HT1080 (cell line): ENCODE results near the gene LRRC4C. TPM values are rescaled to one million over a fixed set of nuclear protein-coding genes. Genes with fewer than 3 reads are reported as not detected.
A peak's percentile ranks its signal among the peaks of the same experiment; 100 is the strongest.

Experiments
- DNase-seq: peaks from one replicate; pipeline ENCODE4 v3.0.0-alpha.2; 2015; ENCODE audit warnings: low read depth
- polyA plus RNA-seq, 2 experiments: library from polyadenylated mRNA; depleted of rRNA; stranded (reverse); fragments of >200 nt; gene quantifications; 2 replicates each; pipeline ENCODE4 v1.2.3, GENCODE V29; 2015
- total RNA-seq: library from RNA; depleted of rRNA; stranded (reverse); fragments of >200 nt; shearing (Covaris generic); gene quantifications from 2 replicates; pipeline ENCODE4 v1.2.3, GENCODE V29; 2014; rRNA removed

LRRC4C gene
- not detected in 2 replicates for total RNA-seq
- 0.05 TPM in 1 of 2 replicates, not detected in the other for polyA plus RNA-seq (2015; cell fraction: cytosol; rRNA removed)
- not detected in 2 replicates for polyA plus RNA-seq (2015; cell fraction: nucleus; rRNA removed)

GRCh38 chr11:41459465-41460401 lies at the start of gene LRRC4C:
Gene LRRC4C (minus strand): TSS chr11:41459652.
- no peak for DNase-seq

- DNase-seq = no peak
These were observed 48.7 kb upstream of the LRRC4C start for GRCh38 chr11:41508121-41508520.

- DNase-seq = no peak
These were observed 40.0 kb upstream of the LRRC4C start for GRCh38 chr11:41499429-41499828.

- DNase-seq = no peak
These were observed 39.3 kb upstream of the LRRC4C start for GRCh38 chr11:41498726-41499125.

GRCh38 chr11:41497974-41498373 lies 38.5 kb upstream of the LRRC4C start:
- DNase-seq = no peak

GRCh38 chr11:41494716-41495115 lies 35.3 kb upstream of the LRRC4C start:
- DNase-seq = no peak

GRCh38 chr11:41486424-41486823 lies 27.0 kb upstream of the LRRC4C start:
- peak; percentile 21 for DNase-seq

- DNase-seq = no peak
These were observed 24.5 kb upstream of the LRRC4C start for GRCh38 chr11:41483956-41484355.

- no peak for DNase-seq
These were observed 19.7 kb upstream of the LRRC4C start for GRCh38 chr11:41479179-41479578.

- no peak for DNase-seq
These were observed 1.7 kb upstream of the LRRC4C start for GRCh38 chr11:41461057-41461681.

- DNase-seq = no peak
These were observed 811 bp downstream of the LRRC4C start for GRCh38 chr11:41458641-41459040.

- no peak for DNase-seq
These were observed 1.3 kb downstream of the LRRC4C start for GRCh38 chr11:41458154-41458553.

- no peak for DNase-seq
These were observed 2.0 kb downstream of the LRRC4C start for GRCh38 chr11:41457216-41458014.

- no peak for DNase-seq
These were observed 3.2 kb downstream of the LRRC4C start for GRCh38 chr11:41456269-41456668.

GRCh38 chr11:41451011-41451410 lies 8.4 kb downstream of the LRRC4C start:
- no peak for DNase-seq

- no peak for DNase-seq
These were observed 9.9 kb downstream of the LRRC4C start for GRCh38 chr11:41449483-41450050.

- no peak for DNase-seq
These were observed 12.9 kb downstream of the LRRC4C start for GRCh38 chr11:41446566-41446965.

- peak; percentile 38 for DNase-seq
These were observed 13.3 kb downstream of the LRRC4C start for GRCh38 chr11:41446107-41446506.

GRCh38 chr11:41437006-41437490 lies 22.4 kb downstream of the LRRC4C start:
- DNase-seq = no peak

- DNase-seq = no peak
These were observed 23.9 kb downstream of the LRRC4C start for GRCh38 chr11:41435531-41435930.

GRCh38 chr11:41431784-41432183 lies 27.7 kb downstream of the LRRC4C start:
- no peak for DNase-seq
